NCI-H2196 (cell line): ENCODE data around the gene CHN2.
"Not testable (repeated sequence)": the region's sequence is repeated elsewhere in the genome, so short reads cannot be mapped to it uniquely, and the experiment has no call there.

Experiments
- DNase-seq: peaks from one replicate; lab custom pipeline; 2025; ENCODE audit not compliant: unreplicated experiment; lab: John Stamatoyannopoulos, UW

CHN2 gene

GRCh38 chr7:29518616-29519015, 324.0 kb downstream of the CHN2 start:
- no peak for DNase-seq

DNA sequence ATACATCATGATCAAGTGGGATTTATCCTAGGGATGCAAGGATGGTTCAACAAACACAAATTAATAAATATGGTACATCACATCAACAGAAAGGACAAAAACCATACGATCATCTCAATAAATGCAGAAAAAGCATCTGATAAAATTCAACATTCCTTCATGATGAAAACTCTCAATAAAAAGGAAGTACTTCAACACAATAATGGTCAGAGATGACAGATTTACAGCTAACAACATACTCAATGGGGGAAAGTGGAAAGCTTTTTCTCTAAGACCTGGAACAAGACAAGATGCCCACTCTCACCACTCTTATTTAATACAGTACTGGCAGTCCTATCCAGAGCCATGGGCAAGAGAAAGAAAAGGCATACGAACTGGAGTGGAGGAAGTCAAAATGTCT, 329.2 kb downstream of the CHN2 start:
- DNase-seq, result no peak

DNA sequence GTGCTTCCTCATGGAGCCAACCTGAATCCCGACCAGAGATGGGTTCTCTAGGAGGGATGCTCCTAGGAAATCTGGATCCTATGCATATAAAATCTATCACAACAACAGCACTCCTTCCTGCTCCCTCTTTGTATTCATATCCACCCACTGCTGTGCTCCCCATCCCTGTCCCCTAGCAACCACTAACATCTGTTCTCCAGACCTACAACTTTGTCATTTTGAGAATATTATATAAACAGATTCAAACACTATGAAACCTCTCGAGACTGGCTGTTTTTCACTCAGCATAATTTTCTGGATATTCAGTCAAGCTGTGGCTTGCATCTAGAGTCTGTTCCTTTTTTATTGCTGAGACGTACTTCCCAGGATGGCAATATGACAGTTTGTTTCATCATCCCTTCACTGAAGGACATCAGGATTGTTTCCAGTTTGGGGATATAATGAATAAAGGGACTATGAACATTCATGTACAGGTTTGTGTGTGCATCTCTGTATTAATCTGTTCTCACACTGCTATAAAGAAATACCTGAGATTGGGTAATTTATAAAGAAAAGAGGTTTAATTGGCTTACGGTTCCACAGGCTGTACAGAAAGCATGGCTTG, 333.0 kb downstream of the CHN2 start:
- no peak for DNase-seq

DNA sequence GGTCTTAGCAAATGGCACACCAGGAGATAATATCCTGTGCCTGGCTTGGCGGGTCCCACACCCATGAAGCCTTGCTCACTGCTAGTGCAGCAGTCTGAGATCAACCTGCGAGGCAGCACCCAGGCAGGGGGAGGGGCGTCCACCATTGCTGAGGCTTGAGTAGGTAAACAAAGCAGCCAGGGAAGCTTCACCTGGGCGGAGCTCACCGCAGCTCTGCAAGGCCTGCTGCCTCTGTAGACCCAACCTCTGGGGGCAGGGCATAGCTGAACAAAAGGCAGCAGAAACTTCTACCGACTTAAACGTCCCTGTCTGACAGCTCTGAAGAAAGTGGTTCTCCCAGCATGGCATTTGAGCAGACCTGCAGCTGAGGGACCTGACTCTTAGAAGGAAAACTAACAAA, 334.0 kb downstream of the CHN2 start:
- DNase-seq, result not testable (repeated sequence)
